GM21825 (cell line): Measurements from ENCODE around the gene ETNK1.
"Not testable (repeated sequence)": the region's sequence is repeated elsewhere in the genome, so short reads cannot be mapped to it uniquely, and the experiment has no call there.

Source experiments
- ATAC-seq: cut with Tn5 transposase; IDR thresholded peaks from one replicate; pipeline ENCODE4 v1.9.1; 2021; ENCODE audit warnings: mild to moderate bottlenecking, moderate library complexity; ENCODE audit not compliant: unreplicated experiment

ETNK1 gene

GRCh38 chr12:22624870-22625761 is at the start of gene ETNK1:
Gene ETNK1, plus strand, starts transcription at chr12:22625171. Its CDS starts 260 bp downstream, at chr12:22625431.
- peak; percentile 97 for ATAC-seq

GRCh38 chr12:22576065-22576464 is 48.9 kb upstream of the ETNK1 start:
- no peak for ATAC-seq

GRCh38 chr12:22576473-22576872 is 48.5 kb upstream of the ETNK1 start:
- ATAC-seq = no peak

- ATAC-seq = no peak
Measured at GRCh38 chr12:22577667-22578066, 47.3 kb upstream of the ETNK1 start.

GRCh38 chr12:22578328-22578727 is 46.6 kb upstream of the ETNK1 start:
- no peak for ATAC-seq

GRCh38 chr12:22588817-22589216 is 36.2 kb upstream of the ETNK1 start:
- no peak for ATAC-seq

- ATAC-seq = no peak
Measured at GRCh38 chr12:22593864-22594263, 31.1 kb upstream of the ETNK1 start.

GRCh38 chr12:22597539-22597938 is 27.4 kb upstream of the ETNK1 start:
- ATAC-seq = not testable (repeated sequence)

GRCh38 chr12:22598141-22598762 is 26.7 kb upstream of the ETNK1 start:
- no peak for ATAC-seq

GRCh38 chr12:22598763-22599161 is 26.2 kb upstream of the ETNK1 start:
- no peak for ATAC-seq

GRCh38 chr12:22600181-22600580 is 24.8 kb upstream of the ETNK1 start:
- ATAC-seq = no peak

GRCh38 chr12:22609501-22609900 is 15.5 kb upstream of the ETNK1 start:
- ATAC-seq = no peak

GRCh38 chr12:22610131-22610530 is 14.8 kb upstream of the ETNK1 start:
- no peak for ATAC-seq

GRCh38 chr12:22612822-22613221 is 12.1 kb upstream of the ETNK1 start:
- not testable (repeated sequence) for ATAC-seq

GRCh38 chr12:22615963-22616501 is 8.9 kb upstream of the ETNK1 start:
- no peak for ATAC-seq

GRCh38 chr12:22617630-22618029 is 7.3 kb upstream of the ETNK1 start:
- no peak for ATAC-seq

GRCh38 chr12:22624548-22624869 is 462 bp upstream of the ETNK1 start:
- no peak for ATAC-seq

- ATAC-seq = peak; percentile 28
Measured at GRCh38 chr12:22625762-22626294, 857 bp downstream of the ETNK1 start.

- ATAC-seq = peak; percentile 41
Measured at GRCh38 chr12:22626406-22626805, 1.4 kb downstream of the ETNK1 start.

- ATAC-seq = no peak
Measured at GRCh38 chr12:22627371-22627770, 2.4 kb downstream of the ETNK1 start.

- no peak for ATAC-seq
Measured at GRCh38 chr12:22628228-22628627, 3.3 kb downstream of the ETNK1 start.
